DND-41 (cell line): ENCODE measurements around the gene SPRTN.

ENCODE experiments used
- ATAC-seq: fragments of 200-7000 bp; cut with Tn5 transposase; 3 replicates; pipeline ENCODE4 v1.9.1; 2021; ENCODE audit warnings: low read depth; ENCODE audit not compliant: insufficient read depth
- DNase-seq: peaks from one replicate; pipeline ENCODE4 v3.0.0-alpha.2; 2020
- H2AFZ ChIP-seq: 2 replicates; pipeline ENCODE4 v1.6.0; 2012; ENCODE audit warnings: low read depth, low read length
- H3K27ac ChIP-seq: 2 replicates; pipeline ENCODE4 v1.5.1; 2012; ENCODE audit warnings: low read length, inconsistent platforms
- H3K27me3 ChIP-seq: fragments of 200-600 bp; sonication (generic); 2 replicates; pipeline ENCODE4 v1.6.0; 2012; ENCODE audit warnings: low read length, mild to moderate bottlenecking, inconsistent platforms; ENCODE audit not compliant: insufficient read depth, poor library complexity
- H3K36me3 ChIP-seq: 2 replicates; pipeline ENCODE4 v1.5.1; 2012; ENCODE audit warnings: low read length, inconsistent platforms; ENCODE audit not compliant: insufficient read depth
- H3K4me1 ChIP-seq: 2 replicates; pipeline ENCODE4 v1.5.1; 2012; ENCODE audit warnings: mild to moderate bottlenecking, low read length; ENCODE audit not compliant: insufficient read depth
- H3K4me2 ChIP-seq: 2 replicates; pipeline ENCODE4 v1.6.0; 2012; ENCODE audit warnings: mild to moderate bottlenecking, moderate library complexity, low read length, inconsistent platforms; ENCODE audit not compliant: insufficient read depth
- H3K4me3 ChIP-seq, 2 experiments: fragments of 200-600 bp in 1 of 2; shearing (Covaris generic) in 1 of 2; 2 replicates each; pipeline ENCODE4 v1.5.1; 2012 to 2016; ENCODE audit warnings: inconsistent platforms in 2 of 2, low read length in 2 of 2, mild to moderate bottlenecking in 2 of 2, low read depth in 1 of 2, moderate library complexity in 1 of 2
- H3K79me2 ChIP-seq: 2 replicates; pipeline ENCODE4 v1.6.0; 2012; ENCODE audit warnings: low read length, inconsistent platforms; ENCODE audit not compliant: insufficient read depth
- H3K9ac ChIP-seq: 2 replicates; pipeline ENCODE4 v1.6.0; 2012; ENCODE audit warnings: low read depth, mild to moderate bottlenecking, inconsistent platforms, low read length, moderate library complexity
- H3K9me3 ChIP-seq: 2 replicates; pipeline ENCODE4 v1.5.1; 2012; ENCODE audit warnings: low read length, moderate library complexity, mild to moderate bottlenecking, inconsistent platforms; ENCODE audit not compliant: insufficient read depth, severe bottlenecking
- H4K20me1 ChIP-seq: 2 replicates; pipeline ENCODE4 v1.6.0; 2012; ENCODE audit warnings: low read length; ENCODE audit not compliant: insufficient read depth
- EZH2 ChIP-seq: IDR thresholded peaks from 3 replicates; pipeline ENCODE4 v1.6.1; 2012; ENCODE audit warnings: borderline replicate concordance, low read depth, mild to moderate bottlenecking, moderate library complexity, low read length, inconsistent platforms; ENCODE audit not compliant: severe bottlenecking
- TF ChIP-seq, protein P1 (sequence below): IDR thresholded peaks from 2 replicates; pipeline ENCODE4 v1.5.1; 2012; ENCODE audit warnings: borderline replicate concordance, low read length, moderate library complexity, mild to moderate bottlenecking; ENCODE audit not compliant: poor library complexity, severe bottlenecking; ENCODE audit errors: extremely low read depth

The SPRTN gene

DNA sequence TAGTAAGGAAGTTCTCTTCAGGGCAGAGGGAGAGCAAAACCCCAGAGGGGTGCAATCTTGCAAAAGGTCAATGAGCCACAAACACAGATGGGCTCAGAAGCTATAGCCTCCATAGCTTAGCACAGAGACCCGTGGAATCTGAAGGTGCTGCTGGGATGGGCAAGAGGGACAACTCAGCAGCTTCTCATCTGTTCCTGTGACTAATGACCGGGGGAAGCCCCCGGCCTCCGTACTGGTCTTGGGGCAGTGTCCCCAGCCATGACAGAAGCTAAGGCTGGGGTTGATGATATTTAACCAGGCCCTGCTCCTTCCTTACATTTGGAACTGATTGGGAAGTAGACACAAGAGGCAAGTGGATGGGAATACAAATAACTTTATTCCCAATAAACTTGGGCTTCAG lies 19.5 kb upstream of the SPRTN start:
- H3K4me1 ChIP-seq, result no peaks in the 10 kb centered on the region
- H3K4me2 ChIP-seq, result no peak overlapping the region
- H3K9me3 ChIP-seq, result no peaks in the 10 kb centered on the region
- TF ChIP-seq EZH2, result no peak
- TF ChIP-seq, protein P1, sequence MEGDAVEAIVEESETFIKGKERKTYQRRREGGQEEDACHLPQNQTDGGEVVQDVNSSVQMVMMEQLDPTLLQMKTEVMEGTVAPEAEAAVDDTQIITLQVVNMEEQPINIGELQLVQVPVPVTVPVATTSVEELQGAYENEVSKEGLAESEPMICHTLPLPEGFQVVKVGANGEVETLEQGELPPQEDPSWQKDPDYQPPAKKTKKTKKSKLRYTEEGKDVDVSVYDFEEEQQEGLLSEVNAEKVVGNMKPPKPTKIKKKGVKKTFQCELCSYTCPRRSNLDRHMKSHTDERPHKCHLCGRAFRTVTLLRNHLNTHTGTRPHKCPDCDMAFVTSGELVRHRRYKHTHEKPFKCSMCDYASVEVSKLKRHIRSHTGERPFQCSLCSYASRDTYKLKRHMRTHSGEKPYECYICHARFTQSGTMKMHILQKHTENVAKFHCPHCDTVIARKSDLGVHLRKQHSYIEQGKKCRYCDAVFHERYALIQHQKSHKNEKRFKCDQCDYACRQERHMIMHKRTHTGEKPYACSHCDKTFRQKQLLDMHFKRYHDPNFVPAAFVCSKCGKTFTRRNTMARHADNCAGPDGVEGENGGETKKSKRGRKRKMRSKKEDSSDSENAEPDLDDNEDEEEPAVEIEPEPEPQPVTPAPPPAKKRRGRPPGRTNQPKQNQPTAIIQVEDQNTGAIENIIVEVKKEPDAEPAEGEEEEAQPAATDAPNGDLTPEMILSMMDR, result no peak
- H3K27me3 ChIP-seq, result no peaks in the 10 kb centered on the region
- ATAC-seq, result no peak
- H3K36me3 ChIP-seq, result no peaks in the 10 kb centered on the region
- no peak overlapping the region for H3K27ac ChIP-seq
- no peak overlapping the region for H3K4me3 ChIP-seq
- H4K20me1 ChIP-seq, result no peaks in the 10 kb centered on the region
- no peaks in the 10 kb centered on the region for H3K79me2 ChIP-seq
- H3K9ac ChIP-seq, result no peak overlapping the region
- H2AFZ ChIP-seq, result no peak overlapping the region
- DNase-seq, result no peak

DNA sequence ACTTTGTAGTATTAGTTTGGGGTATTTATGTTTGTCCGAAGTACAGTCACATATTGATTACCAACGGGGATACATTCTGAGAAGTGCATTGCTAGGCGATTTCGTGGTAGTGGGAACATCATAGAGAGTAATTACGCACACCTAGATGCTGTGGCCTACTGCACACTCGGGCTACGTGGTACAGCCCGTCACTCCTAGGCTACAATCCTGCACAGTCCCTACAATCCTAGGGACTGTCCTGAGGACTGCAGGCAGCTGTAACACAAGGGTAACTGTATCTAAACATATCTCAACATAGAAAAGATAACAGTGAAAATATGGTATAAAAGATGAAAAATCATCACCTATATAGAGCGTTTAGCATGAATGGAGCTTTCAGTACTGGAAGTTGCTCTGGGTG lies 19.0 kb upstream of the SPRTN start:
- H3K4me1 ChIP-seq, result no peaks in the 10 kb centered on the region
- no peak overlapping the region for H3K4me3 ChIP-seq
- H3K9ac ChIP-seq, result no peak overlapping the region
- no peaks in the 10 kb centered on the region for H3K9me3 ChIP-seq
- DNase-seq (no peak), ATAC-seq (no peak)
- H4K20me1 ChIP-seq, result no peaks in the 10 kb centered on the region
- no peak overlapping the region for H3K27ac ChIP-seq
- no peaks in the 10 kb centered on the region for H3K27me3 ChIP-seq
- TF ChIP-seq EZH2, result no peak
- TF ChIP-seq, protein P1, result no peak
- no peak overlapping the region for H3K4me2 ChIP-seq
- H2AFZ ChIP-seq, result no peak overlapping the region
- no peaks in the 10 kb centered on the region for H3K79me2 ChIP-seq
- H3K36me3 ChIP-seq, result no peaks in the 10 kb centered on the region

DNA sequence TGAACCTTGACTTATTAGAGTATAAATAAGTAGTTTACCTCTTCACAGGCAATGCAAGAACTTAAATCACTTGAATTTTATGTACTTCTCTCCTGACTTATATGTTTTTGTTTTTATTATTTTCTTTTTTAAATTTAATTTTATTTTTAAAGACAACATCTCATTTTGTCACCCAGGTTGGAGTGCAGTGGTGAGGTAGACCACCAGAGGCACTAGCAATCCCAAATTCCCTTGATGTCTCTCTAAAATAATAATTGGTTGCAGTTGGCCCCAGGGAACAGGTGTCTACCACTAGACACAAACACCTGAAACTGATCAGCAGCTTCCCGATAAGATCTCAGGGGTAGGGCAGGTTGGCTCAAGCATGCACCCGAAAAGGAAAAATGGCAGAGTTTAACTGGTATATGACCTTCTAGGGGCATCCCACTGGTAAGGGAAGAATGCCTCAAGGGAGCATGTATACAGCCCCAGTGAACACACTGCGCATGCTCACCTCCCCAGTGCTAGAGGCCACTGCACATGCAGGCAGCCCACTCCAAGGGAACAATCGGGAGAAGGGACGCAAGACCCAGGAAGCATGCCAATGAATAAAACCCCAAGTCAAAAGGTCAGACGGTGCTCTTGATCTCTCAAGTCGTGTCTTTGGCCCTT lies 15.1 kb upstream of the SPRTN start:
- Histone ChIP-seq H3K79me2 (no peaks in the 10 kb centered on the region), H2AFZ (no peak overlapping the region), H3K4me2 (no peak overlapping the region), H3K9ac (no peak overlapping the region), H3K9me3 (no peaks in the 10 kb centered on the region), H3K4me3 (no peak overlapping the region), H3K27me3 (no peaks in the 10 kb centered on the region), H4K20me1 (no peaks in the 10 kb centered on the region), H3K4me1 (no peaks in the 10 kb centered on the region), H3K36me3 (no peaks in the 10 kb centered on the region), H3K27ac (no peak overlapping the region)
- TF ChIP-seq, protein P1, result no peak
- no peak for TF ChIP-seq EZH2
- no peak for ATAC-seq
- DNase-seq, result no peak
